NCI-H2107 (cell line): ENCODE results near the gene ASCC3.
A peak's percentile ranks its signal among the peaks of the same experiment; 100 is the strongest.
"Not testable (repeated sequence)": the region's sequence is repeated elsewhere in the genome, so short reads cannot be mapped to it uniquely, and the experiment has no call there.

Source experiments
- DNase-seq: peaks from one replicate; lab custom pipeline; 2025; lab: John Stamatoyannopoulos, UW

Gene ASCC3

GRCh38 chr6:100883347-100883746 lies 2.2 kb upstream of the ASCC3 start:
- no peak for DNase-seq

- peak; percentile 22 for DNase-seq
Measured at GRCh38 chr6:100881707-100882040, 545 bp upstream of the ASCC3 start.

GRCh38 chr6:100880149-100880852 lies 828 bp downstream of the ASCC3 start:
- no peak for DNase-seq

- no peak for DNase-seq
Measured at GRCh38 chr6:100879317-100879716, 1.8 kb downstream of the ASCC3 start.

- no peak for DNase-seq
Measured at GRCh38 chr6:100877851-100878250, 3.3 kb downstream of the ASCC3 start.

GRCh38 chr6:100876251-100876650 lies 4.9 kb downstream of the ASCC3 start:
- no peak for DNase-seq

- DNase-seq = no peak
Measured at GRCh38 chr6:100865525-100865924, 15.6 kb downstream of the ASCC3 start.

GRCh38 chr6:100862063-100862462 lies 19.1 kb downstream of the ASCC3 start:
- DNase-seq = no peak

GRCh38 chr6:100856146-100856545 lies 25.0 kb downstream of the ASCC3 start:
- DNase-seq = no peak

- DNase-seq = no peak
Measured at GRCh38 chr6:100851819-100852218, 29.3 kb downstream of the ASCC3 start.

- DNase-seq = no peak
Measured at GRCh38 chr6:100850174-100850573, 31.0 kb downstream of the ASCC3 start.

GRCh38 chr6:100846276-100846675 lies 34.9 kb downstream of the ASCC3 start:
- no peak for DNase-seq

- no peak for DNase-seq
Measured at GRCh38 chr6:100845676-100846075, 35.5 kb downstream of the ASCC3 start.

- DNase-seq = no peak
Measured at GRCh38 chr6:100839419-100839818, 41.7 kb downstream of the ASCC3 start.

GRCh38 chr6:100838011-100838410 lies 43.1 kb downstream of the ASCC3 start:
- DNase-seq = no peak

GRCh38 chr6:100833972-100834574 lies 47.1 kb downstream of the ASCC3 start:
- no peak for DNase-seq

GRCh38 chr6:100829077-100829595 lies 52.0 kb downstream of the ASCC3 start:
- not testable (repeated sequence) for DNase-seq

GRCh38 chr6:100823041-100823440 lies 58.1 kb downstream of the ASCC3 start:
- DNase-seq = no peak

GRCh38 chr6:100818066-100818465 lies 63.1 kb downstream of the ASCC3 start:
- DNase-seq = no peak

GRCh38 chr6:100810015-100810414 lies 71.1 kb downstream of the ASCC3 start:
- no peak for DNase-seq

- DNase-seq = no peak
Measured at GRCh38 chr6:100809346-100809745, 71.8 kb downstream of the ASCC3 start.

GRCh38 chr6:100808638-100809275 lies 72.4 kb downstream of the ASCC3 start:
- no peak for DNase-seq

GRCh38 chr6:100806296-100806695 lies 74.8 kb downstream of the ASCC3 start:
- no peak for DNase-seq
